K562 (cell line): ENCODE measurements around the gene SLC22A4. TPM values are rescaled to one million over a fixed set of nuclear protein-coding genes. Genes with fewer than 3 reads are reported as not detected.
A peak's percentile ranks its signal among the peaks of the same experiment; 100 is the strongest.

Experiments used
- CBX3 ChIP-seq, 2 experiments: IDR thresholded peaks; 1 replicate in 1 of 2; 2 replicates in 1 of 2; pipeline ENCODE4 v1.6.1; 2012; ENCODE audit warnings: inconsistent platforms in 2 of 2, low read length in 2 of 2, borderline replicate concordance in 1 of 2, control low read depth in 1 of 2
- CC2D1A ChIP-seq: fragments of 450-650 bp; IDR thresholded peaks from 2 replicates; pipeline ENCODE4 v1.6.1; 2017; ENCODE audit warnings: mild to moderate bottlenecking
- E2F3 ChIP-seq: fragments of 250-450 bp; sonication (Bioruptor Pico); IDR thresholded peaks from 2 replicates; pipeline ENCODE4 v1.4.0; 2020; ENCODE audit warnings: mild to moderate bottlenecking
- ETV5 ChIP-seq: sonication (generic); formaldehyde crosslinking; IDR thresholded peaks from 2 replicates; pipeline ENCODE4 v1.4.0; 2020; ENCODE audit warnings: low read depth, mild to moderate bottlenecking, missing genetic modification reagents
- FOXJ3 ChIP-seq: sonication (generic); formaldehyde crosslinking; IDR thresholded peaks from 2 replicates; pipeline ENCODE4 v1.4.0; 2020; ENCODE audit warnings: mild to moderate bottlenecking, missing genetic modification reagents
- HDAC3 ChIP-seq: fragments of 450-650 bp; IDR thresholded peaks from 2 replicates; pipeline ENCODE4 v1.6.1; 2018; ENCODE audit warnings: borderline replicate concordance, mild to moderate bottlenecking, moderate library complexity; ENCODE audit not compliant: partially characterized antibody
- ILK ChIP-seq: fragments of 450-650 bp; IDR thresholded peaks from 2 replicates; pipeline ENCODE4 v1.6.1; 2016; ENCODE audit warnings: missing genetic modification characterization, low read depth, mild to moderate bottlenecking, missing compliant biosample characterization, moderate library complexity, borderline replicate concordance
- JUNB ChIP-seq: fragments of 450-650 bp; formaldehyde crosslinking; conservative IDR thresholded peaks from 2 replicates; pipeline ENCODE4 v1.4.0; 2020; ENCODE audit warnings: mild to moderate bottlenecking
- MIER1 ChIP-seq: fragments of 450-650 bp; IDR thresholded peaks from 2 replicates; pipeline ENCODE4 v1.6.1; 2016; ENCODE audit warnings: antibody characterized with exemption, mild to moderate bottlenecking, low read depth
- MYC ChIP-seq, 2 experiments: fragments of 250-450 bp in 1 of 2; sonication (Bioruptor Pico) in 1 of 2; IDR thresholded peaks; 2 replicates each; pipeline versions ENCODE4 v1.5.1 to v1.6.1; 2012 to 2021; ENCODE audit warnings: low read depth in 2 of 2, borderline replicate concordance in 1 of 2, improper control_type of control experiment in 1 of 2, low read length in 1 of 2, mild to moderate bottlenecking in 1 of 2, moderate library complexity in 1 of 2
- SMAD4 ChIP-seq: fragments of 250-450 bp; sonication (Bioruptor Pico); conservative IDR thresholded peaks from 2 replicates; pipeline ENCODE4 v1.8.0; 2021; ENCODE audit warnings: inconsistent platforms, mild to moderate bottlenecking, moderate library complexity
- TAF7 ChIP-seq: fragments of 450-650 bp; IDR thresholded peaks from 2 replicates; pipeline ENCODE4 v1.6.1; 2016; ENCODE audit warnings: missing genetic modification characterization, missing compliant biosample characterization
- TCF3 ChIP-seq: sonication (generic); formaldehyde crosslinking; IDR thresholded peaks from 2 replicates; pipeline ENCODE4 v1.4.0; 2020; ENCODE audit warnings: mild to moderate bottlenecking, missing genetic modification reagents
- ZNF165 ChIP-seq: fragments of 250-450 bp; sonication (Bioruptor Pico); IDR thresholded peaks from 2 replicates; pipeline ENCODE4 v1.4.0; 2020; ENCODE audit warnings: borderline replicate concordance
- ZNF561 ChIP-seq: fragments of 450-650 bp; formaldehyde crosslinking; conservative IDR thresholded peaks from 2 replicates; pipeline ENCODE4 v1.4.0; 2020; ENCODE audit warnings: mild to moderate bottlenecking, moderate library complexity
- polyA plus RNA-seq, 8 experiments: library from polyadenylated mRNA; depleted of rRNA in 4 of 8; stranded (reverse) in 5 of 8; unstranded in 3 of 8; fragments of >200 nt; fragmentation: Nextera tagmentation in 2 of 8; fragmentation: Illumina TruSeq in 1 of 8; extraction: Ambion mirVana in 2 of 8; extraction: Trizol in 1 of 8; gene quantifications; 2 replicates each; pipeline versions ENCODE4 v1.2.1 to v1.2.3, GENCODE V29; 2011 to 2014; ENCODE audit warnings: inconsistent platforms in 1 of 8, missing spikeins in 1 of 8
- total RNA-seq, 7 experiments: library from RNA; depleted of rRNA in 6 of 7; stranded (reverse); fragments of >200 nt in 6 of 7; fragmentation: Illumina TruSeq in 2 of 7; extraction: Trizol in 2 of 7; gene quantifications; 2 replicates each; pipeline versions ENCODE4 v1.2.1 to v1.2.3, GENCODE V29; 2011 to 2021; ENCODE audit warnings: low replicate concordance in 1 of 7
- TF ChIP-seq, protein P1 (sequence below): fragments of 250-450 bp; sonication (Bioruptor Pico); IDR thresholded peaks from 2 replicates; pipeline ENCODE4 v1.4.0; 2020
- TF ChIP-seq, protein P2 (sequence below), 2 experiments: fragments of 250-450 bp in 1 of 2; fragments of 450-650 bp in 1 of 2; sonication (Bioruptor Pico) in 1 of 2; IDR thresholded peaks; 2 replicates each; pipeline versions ENCODE4 v1.6.1 to v1.8.0; 2016 to 2021; ENCODE audit warnings: mild to moderate bottlenecking in 2 of 2, moderate library complexity in 2 of 2, missing compliant biosample characterization in 1 of 2, missing genetic modification characterization in 1 of 2
- TF ChIP-seq, protein P3 (sequence below), 2 experiments: fragments of 200-800 bp in 1 of 2; sonication (Bioruptor generic) in 1 of 2; sonication (generic) in 1 of 2; formaldehyde crosslinking in 1 of 2; IDR thresholded peaks in 1 of 2; conservative IDR thresholded peaks in 1 of 2; 2 replicates each; pipeline versions ENCODE4 v1.5.0 to v1.6.1; 2016 to 2020; ENCODE audit warnings: missing compliant biosample characterization in 1 of 2, missing genetic modification characterization in 1 of 2, missing genetic modification reagents in 1 of 2

The SLC22A4 gene
- total and polyA plus RNA-seq, 9 of the 15 experiments (the other 6 are each of a cell fraction or from before 2014, with no cell fraction given) = 2.7 to 9.5 (median 6.2) TPM

DNA sequence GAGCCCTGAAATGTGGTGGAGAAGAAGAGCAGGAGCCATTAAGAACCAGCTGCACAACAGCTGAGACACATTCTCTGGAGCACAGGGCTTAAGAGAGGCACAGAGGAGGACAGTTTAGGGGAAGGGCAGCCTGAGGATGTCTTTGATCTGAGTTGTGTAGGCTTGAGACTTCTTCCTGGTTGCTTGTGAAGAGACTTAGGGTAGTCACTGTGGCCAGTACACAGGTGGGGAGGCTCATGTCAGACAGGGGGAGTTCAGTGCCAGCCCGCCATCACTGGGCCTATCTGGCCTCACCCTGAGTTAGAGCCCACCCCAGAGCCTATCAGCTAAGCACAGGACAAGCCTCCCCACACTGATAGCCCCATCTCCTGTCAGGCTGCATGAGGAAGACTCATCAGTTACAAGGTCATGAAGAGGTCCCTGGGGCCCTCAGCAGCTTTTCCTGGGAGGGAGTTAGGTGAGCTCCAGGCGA, 19.8 kb downstream of the SLC22A4 start (continued):
- TF ChIP-seq ILK (tag) = no peak
- peak; percentile 68 for TF ChIP-seq HDAC3
- TF ChIP-seq ZNF165 (CRISPR knock-in tag) = no peak
- TF ChIP-seq E2F3 (CRISPR knock-in tag) = no peak
- no peak for TF ChIP-seq JUNB
- no peak; a peak in 1 of 3 replicates for TF ChIP-seq CBX3 (IDR thresholded peaks at IDR 0.05; ENCODE audit: borderline replicate concordance in 1 of 2, low read length in 2 of 2)
- TF ChIP-seq CC2D1A = peak; percentile 95; the same call in 1 of the 2 replicates
- no peak for TF ChIP-seq TAF7 (tag)
- TF ChIP-seq, protein P1, sequence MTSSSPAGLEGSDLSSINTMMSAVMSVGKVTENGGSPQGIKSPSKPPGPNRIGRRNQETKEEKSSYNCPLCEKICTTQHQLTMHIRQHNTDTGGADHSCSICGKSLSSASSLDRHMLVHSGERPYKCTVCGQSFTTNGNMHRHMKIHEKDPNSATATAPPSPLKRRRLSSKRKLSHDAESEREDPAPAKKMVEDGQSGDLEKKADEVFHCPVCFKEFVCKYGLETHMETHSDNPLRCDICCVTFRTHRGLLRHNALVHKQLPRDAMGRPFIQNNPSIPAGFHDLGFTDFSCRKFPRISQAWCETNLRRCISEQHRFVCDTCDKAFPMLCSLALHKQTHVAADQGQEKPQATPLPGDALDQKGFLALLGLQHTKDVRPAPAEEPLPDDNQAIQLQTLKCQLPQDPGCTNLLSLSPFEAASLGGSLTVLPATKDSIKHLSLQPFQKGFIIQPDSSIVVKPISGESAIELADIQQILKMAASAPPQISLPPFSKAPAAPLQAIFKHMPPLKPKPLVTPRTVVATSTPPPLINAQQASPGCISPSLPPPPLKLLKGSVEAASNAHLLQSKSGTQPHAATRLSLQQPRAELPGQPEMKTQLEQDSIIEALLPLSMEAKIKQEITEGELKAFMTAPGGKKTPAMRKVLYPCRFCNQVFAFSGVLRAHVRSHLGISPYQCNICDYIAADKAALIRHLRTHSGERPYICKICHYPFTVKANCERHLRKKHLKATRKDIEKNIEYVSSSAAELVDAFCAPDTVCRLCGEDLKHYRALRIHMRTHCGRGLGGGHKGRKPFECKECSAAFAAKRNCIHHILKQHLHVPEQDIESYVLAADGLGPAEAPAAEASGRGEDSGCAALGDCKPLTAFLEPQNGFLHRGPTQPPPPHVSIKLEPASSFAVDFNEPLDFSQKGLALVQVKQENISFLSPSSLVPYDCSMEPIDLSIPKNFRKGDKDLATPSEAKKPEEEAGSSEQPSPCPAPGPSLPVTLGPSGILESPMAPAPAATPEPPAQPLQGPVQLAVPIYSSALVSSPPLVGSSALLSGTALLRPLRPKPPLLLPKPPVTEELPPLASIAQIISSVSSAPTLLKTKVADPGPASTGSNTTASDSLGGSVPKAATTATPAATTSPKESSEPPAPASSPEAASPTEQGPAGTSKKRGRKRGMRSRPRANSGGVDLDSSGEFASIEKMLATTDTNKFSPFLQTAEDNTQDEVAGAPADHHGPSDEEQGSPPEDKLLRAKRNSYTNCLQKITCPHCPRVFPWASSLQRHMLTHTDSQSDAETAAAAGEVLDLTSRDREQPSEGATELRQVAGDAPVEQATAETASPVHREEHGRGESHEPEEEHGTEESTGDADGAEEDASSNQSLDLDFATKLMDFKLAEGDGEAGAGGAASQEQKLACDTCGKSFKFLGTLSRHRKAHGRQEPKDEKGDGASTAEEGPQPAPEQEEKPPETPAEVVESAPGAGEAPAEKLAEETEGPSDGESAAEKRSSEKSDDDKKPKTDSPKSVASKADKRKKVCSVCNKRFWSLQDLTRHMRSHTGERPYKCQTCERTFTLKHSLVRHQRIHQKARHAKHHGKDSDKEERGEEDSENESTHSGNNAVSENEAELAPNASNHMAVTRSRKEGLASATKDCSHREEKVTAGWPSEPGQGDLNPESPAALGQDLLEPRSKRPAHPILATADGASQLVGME (CRISPR knock-in tag) = no peak
- TF ChIP-seq, protein P2, sequence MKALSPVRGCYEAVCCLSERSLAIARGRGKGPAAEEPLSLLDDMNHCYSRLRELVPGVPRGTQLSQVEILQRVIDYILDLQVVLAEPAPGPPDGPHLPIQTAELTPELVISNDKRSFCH (CRISPR knock-in tag; IDR thresholded peaks at IDR 0.05) = no peak
- TF ChIP-seq, protein P2 (tag; IDR thresholded peaks at IDR 0.05) = 0 out of 2 replicates have a peak, but pooled peaks have one; percentile 23
- TF ChIP-seq FOXJ3 (CRISPR knock-in tag) = no peak
- no peak for TF ChIP-seq ZNF561 (CRISPR knock-in tag)
- TF ChIP-seq ETV5 (CRISPR knock-in tag) = no peak
- TF ChIP-seq, protein P3, sequence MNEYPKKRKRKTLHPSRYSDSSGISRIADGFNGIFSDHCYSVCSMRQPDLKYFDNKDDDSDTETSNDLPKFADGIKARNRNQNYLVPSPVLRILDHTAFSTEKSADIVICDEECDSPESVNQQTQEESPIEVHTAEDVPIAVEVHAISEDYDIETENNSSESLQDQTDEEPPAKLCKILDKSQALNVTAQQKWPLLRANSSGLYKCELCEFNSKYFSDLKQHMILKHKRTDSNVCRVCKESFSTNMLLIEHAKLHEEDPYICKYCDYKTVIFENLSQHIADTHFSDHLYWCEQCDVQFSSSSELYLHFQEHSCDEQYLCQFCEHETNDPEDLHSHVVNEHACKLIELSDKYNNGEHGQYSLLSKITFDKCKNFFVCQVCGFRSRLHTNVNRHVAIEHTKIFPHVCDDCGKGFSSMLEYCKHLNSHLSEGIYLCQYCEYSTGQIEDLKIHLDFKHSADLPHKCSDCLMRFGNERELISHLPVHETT (CRISPR knock-in tag; conservative IDR thresholded peaks at IDR 0.05 in 1 of 2, IDR thresholded peaks at IDR 0.05 in 1 of 2) = no peak
- TF ChIP-seq SMAD4 = peak; percentile 89
- no peak for TF ChIP-seq MYC (IDR thresholded peaks at IDR 0.05; ENCODE audit: low read depth, low read length)
- TF ChIP-seq MYC (CRISPR knock-in tag; IDR thresholded peaks at IDR 0.05; ENCODE audit: borderline replicate concordance, low read depth) = no peak
- TF ChIP-seq TCF3 (CRISPR knock-in tag) = peak; percentile 98
- TF ChIP-seq MIER1 = no peak
